ENCODE measurements around the gene AMBRA1. TPM values are rescaled to one million over a fixed set of nuclear protein-coding genes. Genes with fewer than 3 reads are reported as not detected.

The AMBRA1 gene
- total and polyA plus RNA-seq, 2 donors from 2014 or later = 8.0 to 32.6 TPM

DNA sequence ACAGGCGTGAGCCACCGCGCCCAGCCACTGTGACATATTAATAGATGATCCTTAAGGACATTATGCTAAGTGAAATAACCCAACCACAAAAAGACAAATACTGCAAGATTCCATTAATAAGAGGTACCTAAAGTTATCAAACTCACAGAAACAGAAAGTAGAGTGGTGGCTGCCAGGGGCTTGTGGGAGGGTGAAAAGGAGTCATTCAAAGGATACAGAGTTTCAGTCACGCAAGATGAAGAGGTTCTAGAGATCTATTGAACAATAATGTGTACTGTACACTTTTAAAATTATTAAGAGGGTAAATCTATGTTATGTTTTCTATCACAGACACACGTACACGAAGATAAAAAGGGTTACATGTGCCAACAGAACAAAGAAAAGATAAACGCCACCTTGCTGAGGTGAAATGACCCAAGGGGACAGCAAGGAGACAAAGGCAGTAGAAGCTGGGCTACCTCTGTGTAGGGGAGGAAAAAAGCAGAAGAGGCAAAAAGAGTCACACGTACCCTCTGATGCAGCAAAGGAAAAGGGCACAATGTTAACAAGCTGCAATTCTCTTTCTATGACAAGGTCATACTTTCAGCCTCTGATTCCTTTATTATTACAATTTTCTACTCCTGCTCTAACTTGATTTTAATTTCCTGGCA, 65.3 kb downstream of the AMBRA1 start:
- H3K4me3 ChIP-seq (ENCODE audit: low read length in 3 of 3) = no peak overlapping the region
- intact Hi-C loops (cut with DNase I) = no loop called here
- H3K27ac ChIP-seq (ENCODE audit: low read depth in 2 of 2, low read length in 2 of 2) = no peak overlapping the region
- TF ChIP-seq, protein P1, sequence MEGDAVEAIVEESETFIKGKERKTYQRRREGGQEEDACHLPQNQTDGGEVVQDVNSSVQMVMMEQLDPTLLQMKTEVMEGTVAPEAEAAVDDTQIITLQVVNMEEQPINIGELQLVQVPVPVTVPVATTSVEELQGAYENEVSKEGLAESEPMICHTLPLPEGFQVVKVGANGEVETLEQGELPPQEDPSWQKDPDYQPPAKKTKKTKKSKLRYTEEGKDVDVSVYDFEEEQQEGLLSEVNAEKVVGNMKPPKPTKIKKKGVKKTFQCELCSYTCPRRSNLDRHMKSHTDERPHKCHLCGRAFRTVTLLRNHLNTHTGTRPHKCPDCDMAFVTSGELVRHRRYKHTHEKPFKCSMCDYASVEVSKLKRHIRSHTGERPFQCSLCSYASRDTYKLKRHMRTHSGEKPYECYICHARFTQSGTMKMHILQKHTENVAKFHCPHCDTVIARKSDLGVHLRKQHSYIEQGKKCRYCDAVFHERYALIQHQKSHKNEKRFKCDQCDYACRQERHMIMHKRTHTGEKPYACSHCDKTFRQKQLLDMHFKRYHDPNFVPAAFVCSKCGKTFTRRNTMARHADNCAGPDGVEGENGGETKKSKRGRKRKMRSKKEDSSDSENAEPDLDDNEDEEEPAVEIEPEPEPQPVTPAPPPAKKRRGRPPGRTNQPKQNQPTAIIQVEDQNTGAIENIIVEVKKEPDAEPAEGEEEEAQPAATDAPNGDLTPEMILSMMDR (IDR thresholded peaks at IDR 0.05; ENCODE audit: borderline replicate concordance, extremely low read depth, insufficient read depth) = no peak
- no peaks in the 10 kb centered on the region for H3K27me3 ChIP-seq (ENCODE audit: control insufficient read depth, insufficient read depth, low read length)
- DNase-seq = no peak
- no peak for FAIRE-seq
- H3K36me3 ChIP-seq (ENCODE audit: control insufficient read depth in 2 of 3, insufficient read depth in 3 of 3, low read length in 3 of 3) = no peaks in the 10 kb centered on the region
- H3K9me3 ChIP-seq (ENCODE audit: control insufficient read depth in 2 of 3, insufficient read depth in 1 of 3, low read length in 3 of 3) = no peaks in the 10 kb centered on the region
- H3K9ac ChIP-seq (ENCODE audit: low read length in 3 of 3) = no peak overlapping the region
- peaks cover 0 to 2% (median under 1%) of the 10 kb centered on the region in 3 donors for H3K4me1 ChIP-seq (ENCODE audit: control insufficient read depth in 2 of 3, insufficient read depth in 2 of 3, low read depth in 1 of 3, low read length in 3 of 3)

DNA sequence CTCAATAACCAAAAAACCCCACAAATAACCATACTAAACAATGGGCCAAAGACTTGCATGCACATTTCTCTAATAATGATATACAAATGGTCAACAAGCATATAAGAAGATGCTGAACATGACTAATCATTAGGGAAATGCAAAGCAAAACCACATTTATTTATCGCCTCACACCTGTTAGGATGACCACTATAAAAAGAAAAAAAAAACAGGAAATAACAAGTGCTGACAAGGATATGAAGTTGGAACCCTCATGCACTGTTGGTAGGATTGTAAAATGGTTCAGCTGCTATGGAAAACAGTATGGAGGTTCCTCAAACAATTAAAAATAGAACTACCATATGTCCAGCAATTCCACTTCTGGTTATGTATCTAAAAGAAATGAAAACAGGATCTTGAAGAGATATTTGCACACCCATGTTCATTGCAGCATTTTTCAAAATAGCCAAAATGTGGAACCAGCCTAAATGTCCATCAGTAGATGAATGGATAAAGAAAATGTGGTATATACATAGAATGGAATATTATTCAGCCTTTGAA, 66.2 kb downstream of the AMBRA1 start:
- H3K27me3 ChIP-seq (ENCODE audit: control insufficient read depth, insufficient read depth, low read length) = no peaks in the 10 kb centered on the region
- no peaks in the 10 kb centered on the region for H3K36me3 ChIP-seq (ENCODE audit: control insufficient read depth in 2 of 3, insufficient read depth in 3 of 3, low read length in 3 of 3)
- TF ChIP-seq, protein P1 (IDR thresholded peaks at IDR 0.05; ENCODE audit: borderline replicate concordance, extremely low read depth, insufficient read depth) = no peak
- FAIRE-seq (no peak), DNase-seq (no peak)
- peaks cover 0 to 10% (median 6%) of the 10 kb centered on the region in 3 donors for H3K4me1 ChIP-seq (ENCODE audit: control insufficient read depth in 2 of 3, insufficient read depth in 2 of 3, low read depth in 1 of 3, low read length in 3 of 3)
- intact Hi-C loops (cut with DNase I) = no loop called here
- H3K9ac ChIP-seq (ENCODE audit: low read length in 3 of 3) = no peak overlapping the region
- no peak overlapping the region for H3K27ac ChIP-seq (ENCODE audit: low read depth in 2 of 2, low read length in 2 of 2)
- no peak overlapping the region for H3K4me3 ChIP-seq (ENCODE audit: low read length in 3 of 3)
- no peaks in the 10 kb centered on the region for H3K9me3 ChIP-seq (ENCODE audit: control insufficient read depth in 2 of 3, insufficient read depth in 1 of 3, low read length in 3 of 3)

DNA sequence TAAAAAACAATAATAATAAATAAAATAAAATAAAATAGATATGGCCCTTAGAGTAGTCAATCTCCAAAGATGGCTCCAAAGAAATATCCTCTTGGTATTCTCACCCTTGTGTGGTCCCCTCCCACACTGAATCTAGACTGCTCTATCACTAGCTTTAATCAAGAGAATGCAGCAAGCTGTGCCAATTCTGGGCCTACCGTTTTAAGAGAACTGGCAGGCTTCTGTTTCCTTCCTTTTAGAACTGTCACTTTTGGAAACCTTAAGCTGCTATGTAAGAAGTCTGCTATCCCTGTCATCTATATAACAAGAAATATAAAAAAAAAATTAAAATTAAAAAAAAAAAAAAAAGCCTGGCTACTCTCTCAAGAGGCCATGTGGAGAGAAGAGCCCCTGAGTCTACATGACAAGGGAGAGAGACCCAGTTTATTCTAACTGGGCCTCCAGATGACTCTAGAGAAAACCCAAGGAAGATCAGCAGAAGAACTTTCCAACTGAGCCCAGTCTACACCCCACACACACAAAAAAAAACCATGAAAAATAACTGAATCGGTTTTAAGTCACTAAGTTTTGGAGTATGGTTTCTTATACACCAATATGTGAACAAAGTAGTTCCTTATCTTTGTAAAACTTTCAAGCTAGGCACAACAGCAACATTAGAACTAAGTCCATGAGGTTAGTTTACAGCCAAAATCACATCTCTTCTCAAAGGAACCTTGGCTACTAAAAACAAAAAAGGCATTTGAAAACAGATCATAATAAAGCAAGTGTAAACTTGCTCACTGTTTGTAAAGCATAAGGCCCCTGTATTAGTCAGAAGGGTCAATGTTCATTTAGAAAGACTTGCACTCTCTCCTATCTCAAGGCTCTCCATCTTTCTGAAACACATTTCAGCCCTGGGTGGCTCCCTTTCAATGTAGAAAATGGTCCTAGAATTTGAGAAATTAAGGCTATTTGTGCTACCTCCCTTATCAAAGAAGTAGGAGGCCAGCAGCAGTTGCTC, 67.3 kb downstream of the AMBRA1 start:
- no peak overlapping the region for H3K9ac ChIP-seq (ENCODE audit: low read length in 3 of 3)
- H3K4me3 ChIP-seq (ENCODE audit: low read length in 3 of 3) = no peak overlapping the region
- peaks cover 0 to 14% (median 11%) of the 10 kb centered on the region in 3 donors for H3K4me1 ChIP-seq (ENCODE audit: control insufficient read depth in 2 of 3, insufficient read depth in 2 of 3, low read depth in 1 of 3, low read length in 3 of 3)
- H3K9me3 ChIP-seq (ENCODE audit: control insufficient read depth in 2 of 3, insufficient read depth in 1 of 3, low read length in 3 of 3) = no peaks in the 10 kb centered on the region
- H3K27ac ChIP-seq (ENCODE audit: low read depth in 2 of 2, low read length in 2 of 2) = no peak overlapping the region
- TF ChIP-seq, protein P1 (IDR thresholded peaks at IDR 0.05; ENCODE audit: borderline replicate concordance, extremely low read depth, insufficient read depth) = no peak
- DNase-seq (no peak), FAIRE-seq (no peak)
- intact Hi-C loops (cut with DNase I) = no loop called here
- no peaks in the 10 kb centered on the region for H3K36me3 ChIP-seq (ENCODE audit: control insufficient read depth in 2 of 3, insufficient read depth in 3 of 3, low read length in 3 of 3)
- no peaks in the 10 kb centered on the region for H3K27me3 ChIP-seq (ENCODE audit: control insufficient read depth, insufficient read depth, low read length)
